CD14-positive monocyte (primary cell): ENCODE measurements around the gene PAQR8. TPM values are rescaled to one million over a fixed set of nuclear protein-coding genes. Genes with fewer than 3 reads are reported as not detected.

Experiments
- DNase-seq, 3 donors: peaks; one replicate each; pipeline ENCODE4 v3.0.0-alpha.2; 2011 to 2022
- H2AFZ ChIP-seq: 2 replicates; pipeline ENCODE4 v1.6.0; 2012; ENCODE audit warnings: mild to moderate bottlenecking, low read depth, low read length, inconsistent platforms; ENCODE audit not compliant: insufficient read depth, poor library complexity, severe bottlenecking
- H3K27ac ChIP-seq, 2 donors: 1 replicate in 1 of 2; 2 replicates in 1 of 2; pipeline ENCODE4 v1.5.1; 2012 to 2013; ENCODE audit warnings: low read length in 2 of 2, control low read depth in 1 of 2, inconsistent platforms in 1 of 2, low read depth in 1 of 2, mild to moderate bottlenecking in 1 of 2
- H3K27me3 ChIP-seq, 2 donors: one replicate each; pipeline versions ENCODE4 v1.6.0 to v1.6.1; 2011 to 2013; ENCODE audit warnings: low read length in 2 of 2; ENCODE audit not compliant: control insufficient read depth in 2 of 2, insufficient read depth in 2 of 2
- H3K36me3 ChIP-seq, 2 donors: replicated peaks in 1 of 2; 1 replicate in 1 of 2; 2 replicates in 1 of 2; pipeline versions ENCODE4 v1.5.1 to v1.6.1; 2012 to 2013; ENCODE audit warnings: low read length in 2 of 2, control low read depth in 1 of 2, inconsistent platforms in 1 of 2, mild to moderate bottlenecking in 1 of 2; ENCODE audit not compliant: insufficient read depth in 2 of 2, control insufficient read depth in 1 of 2
- H3K4me1 ChIP-seq, 2 donors: 1 replicate in 1 of 2; 2 replicates in 1 of 2; pipeline versions ENCODE4 v1.5.1 to v1.6.1; 2012 to 2013; ENCODE audit warnings: low read length in 2 of 2, control low read depth in 1 of 2, inconsistent platforms in 1 of 2, mild to moderate bottlenecking in 1 of 2, moderate library complexity in 1 of 2; ENCODE audit not compliant: insufficient read depth in 2 of 2, control insufficient read depth in 1 of 2
- H3K4me2 ChIP-seq: replicated peaks from 2 replicates; pipeline ENCODE3; 2012; ENCODE audit warnings: low read length, moderate library complexity, mild to moderate bottlenecking; ENCODE audit not compliant: poor library complexity, severe bottlenecking; ENCODE audit errors: extremely low read depth
- H3K4me3 ChIP-seq, 3 experiments: fragments of 200-600 bp in 1 of 3; sonication (generic) in 1 of 3; replicated peaks in 1 of 3; 1 replicate in 2 of 3; 2 replicates in 1 of 3; pipeline ENCODE4 v1.5.1; 2011 to 2013; ENCODE audit warnings: low read length in 3 of 3, mild to moderate bottlenecking in 3 of 3, control low read depth in 2 of 3, low read depth in 2 of 3, inconsistent platforms in 1 of 3, moderate library complexity in 1 of 3
- H3K79me2 ChIP-seq: 2 replicates; pipeline ENCODE4 v1.6.0; 2012; ENCODE audit warnings: mild to moderate bottlenecking, control low read depth, inconsistent platforms, low read length, moderate library complexity; ENCODE audit not compliant: insufficient read depth
- H3K9ac ChIP-seq: 2 replicates; pipeline ENCODE4 v1.6.0; 2017; ENCODE audit warnings: low read length, mild to moderate bottlenecking; ENCODE audit not compliant: insufficient read depth, poor library complexity, severe bottlenecking
- H3K9me3 ChIP-seq, 2 donors: replicated peaks in 1 of 2; 1 replicate in 1 of 2; 2 replicates in 1 of 2; pipeline versions ENCODE4 v1.5.1 to v1.6.1; 2012 to 2013; ENCODE audit warnings: low read length in 2 of 2, control low read depth in 1 of 2; ENCODE audit not compliant: control insufficient read depth in 1 of 2, insufficient read depth in 1 of 2
- H4K20me1 ChIP-seq: 2 replicates; pipeline ENCODE4 v1.6.0; 2012; ENCODE audit warnings: mild to moderate bottlenecking, low read length, control low read depth, moderate library complexity; ENCODE audit not compliant: insufficient read depth
- H3K27ac Mint-ChIP-seq, 7 donors: one replicate each; pipeline ENCODE4 v1.8.0; 2020; ENCODE audit warnings: mild to moderate bottlenecking in 7 of 7, mixed read lengths in 7 of 7, moderate library complexity in 6 of 7, inconsistent platforms in 2 of 7
- H3K27me3 Mint-ChIP-seq, 3 donors: one replicate each; pipeline ENCODE4 v1.8.0; 2021 to 2022; ENCODE audit warnings: low read depth in 3 of 3, mild to moderate bottlenecking in 3 of 3, mixed read lengths in 3 of 3, moderate library complexity in 3 of 3, inconsistent platforms in 1 of 3
- H3K36me3 Mint-ChIP-seq, 2 donors: one replicate each; pipeline ENCODE4 v1.8.0; 2020; ENCODE audit warnings: mixed read lengths in 2 of 2, inconsistent platforms in 1 of 2, mild to moderate bottlenecking in 1 of 2
- H3K4me1 Mint-ChIP-seq: one replicate; pipeline ENCODE4 v1.8.0; 2020; ENCODE audit warnings: mild to moderate bottlenecking, mixed read lengths
- H3K4me3 Mint-ChIP-seq, 2 donors: one replicate each; pipeline ENCODE4 v1.8.0; 2020; ENCODE audit warnings: mild to moderate bottlenecking in 2 of 2, mixed read lengths in 2 of 2, moderate library complexity in 1 of 2
- H3K9me3 Mint-ChIP-seq, 7 donors: one replicate each; pipeline ENCODE4 v1.8.0; 2020 to 2022; ENCODE audit warnings: mixed read lengths in 7 of 7, mild to moderate bottlenecking in 6 of 7, moderate library complexity in 6 of 7, inconsistent platforms in 2 of 7
- WGBS: methylation state at CpG from one replicate; pipeline ENCODE4 v1.1.5; 2013; ENCODE audit warnings: missing lambda C conversion rate; ENCODE audit not compliant: insufficient coverage; 5-methylcytosine and 5-hydroxymethylcytosine counted together
- intact Hi-C, 2 donors: fragments of 100-400 bp; cut with micrococcal nuclease; formaldehyde crosslinking; loops; one replicate each; pipeline versions ENCODE4 v1.15.0 to v1.15.1; 2023
- polyA plus RNA-seq, 3 donors: library from polyadenylated mRNA; depleted of rRNA in 1 of 3; unstranded in 2 of 3; stranded (reverse) in 1 of 3; fragments of 300-500 nt in 2 of 3; fragments of >200 nt in 1 of 3; fragmentation: Illumina TruSeq in 2 of 3; gene quantifications; 1 replicate in 2 of 3; 2 replicates in 1 of 3; pipeline ENCODE4 v1.2.3, GENCODE V29; 2012 to 2021
- TF ChIP-seq, protein P1 (sequence below): fragments of 200-600 bp; IDR thresholded peaks from one replicate; pipeline ENCODE4 v1.8.0; 2022; ENCODE audit warnings: antibody characterized with exemption, mild to moderate bottlenecking

The PAQR8 gene
- polyA plus RNA-seq, 3 donors = 2.4 to 17.4 (median 6.8) TPM

DNA sequence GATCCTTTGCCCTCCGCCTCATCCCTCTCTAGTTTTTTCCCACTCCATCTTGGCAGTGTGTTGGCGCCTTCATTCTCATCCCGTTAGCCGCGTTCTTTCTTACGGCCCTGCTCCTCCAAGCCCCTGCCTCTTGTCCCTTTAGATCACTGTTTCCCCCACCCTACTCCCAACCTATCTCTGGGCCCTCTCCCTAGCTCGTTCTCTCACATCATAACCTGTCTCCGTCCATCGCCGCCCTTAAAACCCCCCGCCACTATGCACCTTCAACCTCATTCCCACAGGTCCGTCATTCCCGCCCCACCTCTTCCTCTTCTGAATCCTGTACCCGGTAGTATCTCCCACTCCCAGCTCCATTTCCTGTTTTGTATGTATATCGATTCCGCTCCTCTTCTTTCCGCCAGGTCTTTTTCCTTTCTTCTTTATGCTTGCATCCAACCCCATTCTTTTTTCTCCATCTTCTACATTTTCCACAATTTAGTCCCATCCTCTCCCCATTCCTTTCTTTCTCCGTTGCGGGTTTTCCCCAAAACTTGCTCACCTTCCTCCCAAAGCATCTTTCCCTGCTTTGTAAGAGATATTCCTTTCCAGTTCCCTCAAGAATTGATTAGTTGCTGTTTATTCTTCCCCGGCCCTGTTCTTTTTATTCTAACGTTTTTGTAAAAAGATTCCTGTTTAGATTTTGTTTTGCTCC is 58.9 kb downstream of the PAQR8 start:
- Histone ChIP-seq H3K27me3 (no peaks in the 10 kb centered on the region), H3K9me3 (no peaks in the 10 kb centered on the region), H3K4me1 (peaks cover 14 to 20% of the 10 kb centered on the region in 2 donors), H3K79me2 (no peaks in the 10 kb centered on the region), H3K36me3 (no peaks in the 10 kb centered on the region), H3K9ac (peak overlapping the region; percentile 46), H3K27ac (peak overlapping the region in 1 of 2 donors; percentile 64), H2AFZ (peak overlapping the region; percentile 94), H3K4me3 (peak overlapping the region; percentile 62 to 91 (median 81)), H3K4me2 (peak overlapping the region; percentile 98), H4K20me1 (no peaks in the 10 kb centered on the region)
- intact Hi-C loops = loop anchor here (5.0 kb wide), 3 partner anchors 139 to 576 kb away; partner anchors contain the start of genes GSTA4 (in 1 of the 2) and MCM3 (in 1 of the 2)
- no peak overlapping the region for H3K4me3 Mint-ChIP-seq
- 9% methylated on average over 17 of the region's 21 CpGs for WGBS
- H3K36me3 Mint-ChIP-seq = no peaks in the 10 kb centered on the region
- TF ChIP-seq, protein P1, sequence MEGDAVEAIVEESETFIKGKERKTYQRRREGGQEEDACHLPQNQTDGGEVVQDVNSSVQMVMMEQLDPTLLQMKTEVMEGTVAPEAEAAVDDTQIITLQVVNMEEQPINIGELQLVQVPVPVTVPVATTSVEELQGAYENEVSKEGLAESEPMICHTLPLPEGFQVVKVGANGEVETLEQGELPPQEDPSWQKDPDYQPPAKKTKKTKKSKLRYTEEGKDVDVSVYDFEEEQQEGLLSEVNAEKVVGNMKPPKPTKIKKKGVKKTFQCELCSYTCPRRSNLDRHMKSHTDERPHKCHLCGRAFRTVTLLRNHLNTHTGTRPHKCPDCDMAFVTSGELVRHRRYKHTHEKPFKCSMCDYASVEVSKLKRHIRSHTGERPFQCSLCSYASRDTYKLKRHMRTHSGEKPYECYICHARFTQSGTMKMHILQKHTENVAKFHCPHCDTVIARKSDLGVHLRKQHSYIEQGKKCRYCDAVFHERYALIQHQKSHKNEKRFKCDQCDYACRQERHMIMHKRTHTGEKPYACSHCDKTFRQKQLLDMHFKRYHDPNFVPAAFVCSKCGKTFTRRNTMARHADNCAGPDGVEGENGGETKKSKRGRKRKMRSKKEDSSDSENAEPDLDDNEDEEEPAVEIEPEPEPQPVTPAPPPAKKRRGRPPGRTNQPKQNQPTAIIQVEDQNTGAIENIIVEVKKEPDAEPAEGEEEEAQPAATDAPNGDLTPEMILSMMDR = no peak
- DNase-seq = peak in 2 of 3 donors; percentile 25 to 39
- H3K9me3 Mint-ChIP-seq = peaks cover 0 to 2% (median 0%) of the 10 kb centered on the region in 7 donors
- H3K27ac Mint-ChIP-seq = no peak overlapping the region
- peaks cover 14% of the 10 kb centered on the region for H3K4me1 Mint-ChIP-seq
- peaks cover 0 to 3% (median 1%) of the 10 kb centered on the region in 3 donors for H3K27me3 Mint-ChIP-seq

DNA sequence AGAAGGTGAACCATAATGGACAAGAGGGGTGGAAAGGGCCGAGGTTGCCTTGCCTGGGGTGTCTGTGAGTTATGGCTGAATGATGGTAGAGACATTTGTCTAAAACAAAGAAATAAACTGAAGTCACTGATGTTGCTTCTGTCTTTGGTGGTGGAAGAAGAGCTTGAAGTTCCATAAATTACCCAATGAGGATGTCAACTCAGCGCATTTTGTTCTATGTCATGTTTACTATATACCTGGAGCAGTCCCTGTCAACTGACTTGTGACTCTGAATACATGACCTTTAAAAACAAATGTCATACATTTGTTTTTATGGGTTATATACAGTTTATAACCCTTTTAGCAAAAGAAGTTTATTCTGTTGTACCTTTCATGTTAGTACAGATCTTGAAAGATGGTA is 60.2 kb downstream of the PAQR8 start:
- Histone ChIP-seq H3K27ac (no peak overlapping the region), H3K27me3 (no peaks in the 10 kb centered on the region), H3K36me3 (no peaks in the 10 kb centered on the region), H3K79me2 (no peaks in the 10 kb centered on the region), H3K9ac (no peak overlapping the region), H3K9me3 (no peaks in the 10 kb centered on the region), H3K4me2 (no peak overlapping the region), H4K20me1 (no peaks in the 10 kb centered on the region), H3K4me3 (no peak overlapping the region), H3K4me1 (peaks cover 14 to 20% of the 10 kb centered on the region in 2 donors), H2AFZ (no peak overlapping the region)
- peaks cover 0 to 2% (median 0%) of the 10 kb centered on the region in 7 donors for H3K9me3 Mint-ChIP-seq
- H3K4me3 Mint-ChIP-seq = no peak overlapping the region
- intact Hi-C loops = loop anchor here (5.0 kb wide), 3 partner anchors 140 to 575 kb away; partner anchors contain the start of genes GSTA4 (in 1 of the 2) and MCM3 (in 1 of the 2)
- no peaks in the 10 kb centered on the region for H3K36me3 Mint-ChIP-seq
- H3K4me1 Mint-ChIP-seq = peaks cover 10% of the 10 kb centered on the region
- DNase-seq = no peak
- TF ChIP-seq, protein P1 = no peak
- peaks cover 0 to 3% (median 1%) of the 10 kb centered on the region in 3 donors for H3K27me3 Mint-ChIP-seq
- H3K27ac Mint-ChIP-seq = no peak overlapping the region
- 100% methylated on average over 1 of the region's 2 CpGs for whole genome bisulfite sequencing
